Fibroblast of lung (primary cell): Measurements from ENCODE around the gene KLRG1.

Experiments used
- CTCF ChIP-seq, 2 donors: IDR thresholded peaks in 1 of 2; conservative IDR thresholded peaks in 1 of 2; 1 replicate in 1 of 2; 2 replicates in 1 of 2; pipeline ENCODE4 v1.5.1; 2011 to 2012; ENCODE audit warnings: low read length in 2 of 2, control low read depth in 1 of 2, inconsistent platforms in 1 of 2, low read depth in 1 of 2, mild to moderate bottlenecking in 1 of 2
- EZH2 ChIP-seq: IDR thresholded peaks from 2 replicates; pipeline ENCODE4 v1.5.1; 2012; ENCODE audit warnings: low read length, control low read depth, mild to moderate bottlenecking; ENCODE audit errors: missing control alignments

- no peak for TF ChIP-seq CTCF (conservative IDR thresholded peaks at IDR 0.05 in 1 of 2, IDR thresholded peaks at IDR 0.05 in 1 of 2; ENCODE audit: low read depth in 1 of 2, low read length in 2 of 2)
- no peak for TF ChIP-seq EZH2
These were observed 37.6 kb upstream of the KLRG1 start for GRCh38 chr12:8951744-8952143.
